Fibroblast of lung (primary cell): ENCODE data around the gene PAK6. TPM values are rescaled to one million over a fixed set of nuclear protein-coding genes. Genes with fewer than 3 reads are reported as not detected.
A peak's percentile ranks its signal among the peaks of the same experiment; 100 is the strongest.

Experiments
- DNase-seq, 2 donors: peaks; one replicate each; pipeline versions ENCODE4 v3.0.0 to v3.0.0-alpha.2; 2010; ENCODE audit warnings: low read depth in 2 of 2
- H2AFZ ChIP-seq: 2 replicates; pipeline ENCODE4 v1.5.1; 2012; ENCODE audit warnings: low read length, control low read depth, inconsistent platforms
- H3K27ac ChIP-seq: 2 replicates; pipeline ENCODE4 v1.5.1; 2011; ENCODE audit warnings: low read length, control low read depth; ENCODE audit not compliant: insufficient read depth
- H3K27me3 ChIP-seq: 2 replicates; pipeline ENCODE4 v1.5.1; 2011; ENCODE audit warnings: mild to moderate bottlenecking, low read length; ENCODE audit not compliant: control insufficient read depth, insufficient read depth
- H3K36me3 ChIP-seq: 2 replicates; pipeline ENCODE4 v1.5.1; 2011; ENCODE audit warnings: low read length; ENCODE audit not compliant: control insufficient read depth, insufficient read depth
- H3K4me1 ChIP-seq: 2 replicates; pipeline ENCODE4 v1.5.1; 2011; ENCODE audit warnings: low read length; ENCODE audit not compliant: control insufficient read depth, insufficient read depth; ENCODE audit errors: extremely low read depth
- H3K4me2 ChIP-seq: 2 replicates; pipeline ENCODE4 v1.5.1; 2011; ENCODE audit warnings: low read length, control low read depth; ENCODE audit not compliant: insufficient read depth; ENCODE audit errors: extremely low read depth
- H3K4me3 ChIP-seq, 4 experiments: fragments of 200-600 bp in 1 of 4; sonication (generic) in 1 of 4; replicated peaks in 1 of 4; 2 replicates each; pipeline ENCODE4 v1.5.1; 2011 to 2016; ENCODE audit warnings: low read length in 4 of 4, low read depth in 3 of 4, mild to moderate bottlenecking in 3 of 4, control low read depth in 2 of 4, inconsistent platforms in 1 of 4, mixed read lengths in 1 of 4; ENCODE audit not compliant: insufficient read depth in 1 of 4; ENCODE audit errors: control extremely low read depth in 1 of 4
- H3K79me2 ChIP-seq: 2 replicates; pipeline ENCODE4 v1.5.1; 2012; ENCODE audit warnings: mild to moderate bottlenecking, low read length, inconsistent platforms; ENCODE audit not compliant: control insufficient read depth, insufficient read depth
- H3K9ac ChIP-seq: 2 replicates; pipeline ENCODE4 v1.5.1; 2011; ENCODE audit warnings: mild to moderate bottlenecking, low read length, control low read depth; ENCODE audit not compliant: insufficient read depth
- H3K9me3 ChIP-seq: 2 replicates; pipeline ENCODE4 v1.5.1; 2012; ENCODE audit warnings: low read depth, low read length; ENCODE audit not compliant: control insufficient read depth, insufficient read depth
- H4K20me1 ChIP-seq: 2 replicates; pipeline ENCODE4 v1.5.1; 2011; ENCODE audit warnings: low read length; ENCODE audit not compliant: control insufficient read depth, insufficient read depth; ENCODE audit errors: extremely low read depth
- EZH2 ChIP-seq: IDR thresholded peaks from 2 replicates; pipeline ENCODE4 v1.5.1; 2012; ENCODE audit warnings: low read length, control low read depth, mild to moderate bottlenecking; ENCODE audit errors: missing control alignments
- polyA plus RNA-seq, 2 donors: library from polyadenylated mRNA; depleted of rRNA in 1 of 2; stranded (reverse) in 1 of 2; unstranded in 1 of 2; fragments of >200 nt; gene quantifications; 2 replicates each; pipeline ENCODE4 v1.2.1, GENCODE V29; 2011 to 2012; ENCODE audit warnings: missing spikeins in 1 of 2
- total RNA-seq: library from RNA; depleted of rRNA; stranded (reverse); fragments of >200 nt; gene quantifications from 2 replicates; pipeline ENCODE4 v1.2.1, GENCODE V29; 2014
- TF ChIP-seq, protein P1 (sequence below), 2 donors: IDR thresholded peaks in 1 of 2; conservative IDR thresholded peaks in 1 of 2; 1 replicate in 1 of 2; 2 replicates in 1 of 2; pipeline ENCODE4 v1.5.1; 2011 to 2012; ENCODE audit warnings: low read length in 2 of 2, control low read depth in 1 of 2, inconsistent platforms in 1 of 2, low read depth in 1 of 2, mild to moderate bottlenecking in 1 of 2

The PAK6 gene
- total and polyA plus RNA-seq, 2 donors (not counting 1 experiment from before 2014, with no cell fraction given) = 0.03 TPM; not detected in 1

DNA sequence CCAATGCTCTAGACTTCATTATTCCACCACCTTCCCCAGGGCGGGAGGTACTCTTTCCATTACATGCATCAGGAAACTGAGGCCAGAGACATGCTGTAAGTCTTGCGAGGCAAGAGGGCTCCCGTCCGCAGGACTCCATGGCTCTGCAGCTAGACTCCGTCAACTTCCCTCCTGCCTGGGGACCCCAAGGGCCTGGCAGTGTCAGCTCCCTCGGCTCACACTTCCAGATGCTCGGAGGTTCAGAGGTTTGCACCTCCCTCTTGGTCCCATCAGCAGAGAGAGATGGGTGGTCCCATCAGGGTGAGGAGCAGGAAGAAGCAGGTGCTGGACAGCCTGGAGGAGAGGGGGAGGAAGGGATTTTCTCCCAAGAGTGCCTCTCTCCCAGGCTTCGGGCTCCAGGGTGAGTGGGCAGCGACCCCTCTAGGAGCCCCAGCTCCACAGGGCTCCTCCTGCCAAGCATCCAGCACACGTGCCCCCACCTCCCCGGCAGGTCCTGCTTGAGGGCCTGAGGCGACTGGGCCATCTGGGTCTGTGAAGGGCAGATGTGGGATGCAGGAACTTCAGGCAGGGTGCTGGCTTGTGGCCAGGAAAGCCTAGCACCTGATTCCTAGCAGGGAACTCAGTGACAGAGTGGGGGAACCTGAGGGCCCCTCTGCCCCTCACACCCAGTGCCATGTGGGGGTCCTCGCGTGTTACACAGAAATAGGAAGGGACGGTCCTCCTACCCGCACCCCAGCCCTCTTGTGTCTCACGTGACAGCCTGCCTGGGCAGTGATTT, 9.3 kb downstream of the PAK6 start:
- H3K9me3 ChIP-seq = no peaks in the 10 kb centered on the region
- H3K4me1 ChIP-seq = no peaks in the 10 kb centered on the region
- no peak for TF ChIP-seq EZH2
- TF ChIP-seq, protein P1, sequence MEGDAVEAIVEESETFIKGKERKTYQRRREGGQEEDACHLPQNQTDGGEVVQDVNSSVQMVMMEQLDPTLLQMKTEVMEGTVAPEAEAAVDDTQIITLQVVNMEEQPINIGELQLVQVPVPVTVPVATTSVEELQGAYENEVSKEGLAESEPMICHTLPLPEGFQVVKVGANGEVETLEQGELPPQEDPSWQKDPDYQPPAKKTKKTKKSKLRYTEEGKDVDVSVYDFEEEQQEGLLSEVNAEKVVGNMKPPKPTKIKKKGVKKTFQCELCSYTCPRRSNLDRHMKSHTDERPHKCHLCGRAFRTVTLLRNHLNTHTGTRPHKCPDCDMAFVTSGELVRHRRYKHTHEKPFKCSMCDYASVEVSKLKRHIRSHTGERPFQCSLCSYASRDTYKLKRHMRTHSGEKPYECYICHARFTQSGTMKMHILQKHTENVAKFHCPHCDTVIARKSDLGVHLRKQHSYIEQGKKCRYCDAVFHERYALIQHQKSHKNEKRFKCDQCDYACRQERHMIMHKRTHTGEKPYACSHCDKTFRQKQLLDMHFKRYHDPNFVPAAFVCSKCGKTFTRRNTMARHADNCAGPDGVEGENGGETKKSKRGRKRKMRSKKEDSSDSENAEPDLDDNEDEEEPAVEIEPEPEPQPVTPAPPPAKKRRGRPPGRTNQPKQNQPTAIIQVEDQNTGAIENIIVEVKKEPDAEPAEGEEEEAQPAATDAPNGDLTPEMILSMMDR (conservative IDR thresholded peaks at IDR 0.05 in 1 of 2, IDR thresholded peaks at IDR 0.05 in 1 of 2; ENCODE audit: low read depth in 1 of 2, low read length in 2 of 2) = no peak
- H3K79me2 ChIP-seq = no peaks in the 10 kb centered on the region
- H3K4me3 ChIP-seq = no peak overlapping the region
- DNase-seq = no peak
- no peak overlapping the region for H3K4me2 ChIP-seq
- no peak overlapping the region for H3K27ac ChIP-seq
- no peak overlapping the region for H3K9ac ChIP-seq
- no peak overlapping the region for H2AFZ ChIP-seq
- no peaks in the 10 kb centered on the region for H4K20me1 ChIP-seq
- no peaks in the 10 kb centered on the region for H3K36me3 ChIP-seq
- peaks cover 28% of the 10 kb centered on the region for H3K27me3 ChIP-seq

DNA sequence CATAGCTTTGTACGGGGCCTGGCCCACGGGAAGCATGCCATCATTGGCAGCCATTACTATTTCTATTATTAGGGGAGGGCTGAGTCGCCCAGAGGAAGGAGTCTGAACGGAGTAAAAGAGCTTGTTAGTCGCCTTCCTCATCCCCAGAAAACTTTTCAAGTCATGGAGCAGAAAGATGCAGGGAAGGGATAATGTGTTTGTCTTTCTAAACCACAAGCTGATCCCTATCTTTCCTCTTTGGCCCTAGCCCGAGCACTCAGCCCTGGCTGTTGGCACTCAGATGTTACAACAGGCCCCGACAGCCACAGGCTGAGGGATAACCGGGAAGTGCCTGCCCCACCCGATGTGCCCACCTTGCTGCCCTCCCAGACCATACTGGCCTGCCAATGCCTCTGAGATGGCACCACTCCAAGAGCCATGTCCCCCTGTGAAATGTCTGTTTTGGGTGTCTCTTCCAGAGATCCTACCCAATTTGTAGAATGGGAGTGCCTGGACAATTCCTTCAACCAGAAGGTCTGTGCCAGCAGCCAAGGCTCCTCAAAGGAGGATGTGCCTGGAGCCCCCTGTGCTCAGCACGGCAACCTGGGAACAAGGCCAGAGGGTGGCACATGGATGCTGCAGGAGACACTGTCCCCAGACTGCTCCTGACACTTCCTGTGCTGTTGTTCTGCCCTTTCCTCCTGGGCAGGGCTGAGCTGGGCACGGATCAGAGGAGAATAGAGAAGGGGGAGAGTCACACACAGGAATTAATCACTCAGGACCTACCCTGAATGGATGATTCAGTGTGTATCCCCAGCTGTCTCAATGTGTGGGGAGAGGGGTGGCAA, 10.8 kb downstream of the PAK6 start:
- H3K9ac ChIP-seq = no peak overlapping the region
- no peak overlapping the region for H3K4me3 ChIP-seq
- peak in 1 of 2 donors; percentile 63 for DNase-seq
- no peaks in the 10 kb centered on the region for H3K4me1 ChIP-seq
- no peaks in the 10 kb centered on the region for H3K79me2 ChIP-seq
- H3K9me3 ChIP-seq = no peaks in the 10 kb centered on the region
- TF ChIP-seq, protein P1 (conservative IDR thresholded peaks at IDR 0.05 in 1 of 2, IDR thresholded peaks at IDR 0.05 in 1 of 2; ENCODE audit: low read depth in 1 of 2, low read length in 2 of 2) = no peak
- no peak for TF ChIP-seq EZH2
- no peaks in the 10 kb centered on the region for H3K36me3 ChIP-seq
- H3K27ac ChIP-seq = no peak overlapping the region
- H3K4me2 ChIP-seq = no peak overlapping the region
- no peak overlapping the region for H2AFZ ChIP-seq
- peaks cover 39% of the 10 kb centered on the region for H3K27me3 ChIP-seq
- H4K20me1 ChIP-seq = no peaks in the 10 kb centered on the region

DNA sequence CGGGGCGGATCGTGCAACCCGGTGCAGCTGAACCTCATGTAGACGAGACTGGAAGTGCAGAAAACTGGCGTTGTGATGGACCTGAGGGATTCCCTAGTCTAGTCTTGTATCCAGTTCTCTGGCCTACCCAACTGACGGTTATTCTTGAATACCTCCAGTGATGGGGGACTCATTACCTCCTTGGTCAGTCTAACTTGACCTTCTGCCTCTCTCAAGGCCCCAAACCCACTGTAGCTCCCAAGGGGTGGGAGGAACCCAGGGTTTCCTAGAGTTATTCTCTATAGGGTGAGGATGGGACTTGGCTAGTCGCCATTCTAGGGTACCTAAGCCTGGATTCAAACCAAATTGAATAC, 11.4 kb downstream of the PAK6 start:
- H3K27me3 ChIP-seq = peaks cover 41% of the 10 kb centered on the region
- no peaks in the 10 kb centered on the region for H3K9me3 ChIP-seq
- H3K36me3 ChIP-seq = no peaks in the 10 kb centered on the region
- H3K4me3 ChIP-seq = no peak overlapping the region
- no peaks in the 10 kb centered on the region for H3K79me2 ChIP-seq
- H3K4me2 ChIP-seq = no peak overlapping the region
- H2AFZ ChIP-seq = no peak overlapping the region
- no peak for DNase-seq
- no peak overlapping the region for H3K9ac ChIP-seq
- no peak overlapping the region for H3K27ac ChIP-seq
- TF ChIP-seq, protein P1 (conservative IDR thresholded peaks at IDR 0.05 in 1 of 2, IDR thresholded peaks at IDR 0.05 in 1 of 2; ENCODE audit: low read depth in 1 of 2, low read length in 2 of 2) = no peak
- no peak for TF ChIP-seq EZH2
- no peaks in the 10 kb centered on the region for H3K4me1 ChIP-seq
- H4K20me1 ChIP-seq = no peaks in the 10 kb centered on the region
